Epidermal melanocyte (primary cell): ENCODE measurements around the gene EXT2.

Experiments
- DNase-seq: peaks from one replicate; pipeline ENCODE4 v3.0.0; 2011; ENCODE audit warnings: low spot score; ENCODE audit not compliant: insufficient read length

Gene EXT2

DNA sequence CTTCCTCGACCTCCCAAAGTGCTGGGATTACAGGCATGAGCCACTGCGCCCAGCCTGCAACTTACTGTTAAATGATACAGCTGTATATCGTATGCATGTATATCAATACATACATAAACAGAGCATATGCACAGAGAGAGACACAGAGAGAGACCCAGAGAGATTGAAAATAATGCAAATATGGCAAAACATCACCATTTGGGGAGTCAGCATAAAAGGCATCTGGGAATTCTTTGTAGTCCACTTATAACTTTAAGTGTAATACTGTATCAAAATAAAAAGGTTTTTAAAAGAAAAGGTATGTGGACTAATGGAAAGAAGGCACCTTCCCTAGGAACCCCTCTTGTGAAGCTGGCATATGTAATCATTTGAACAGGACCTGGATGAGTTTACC lies 192.7 kb downstream of the EXT2 start:
- DNase-seq: no peak

DNA sequence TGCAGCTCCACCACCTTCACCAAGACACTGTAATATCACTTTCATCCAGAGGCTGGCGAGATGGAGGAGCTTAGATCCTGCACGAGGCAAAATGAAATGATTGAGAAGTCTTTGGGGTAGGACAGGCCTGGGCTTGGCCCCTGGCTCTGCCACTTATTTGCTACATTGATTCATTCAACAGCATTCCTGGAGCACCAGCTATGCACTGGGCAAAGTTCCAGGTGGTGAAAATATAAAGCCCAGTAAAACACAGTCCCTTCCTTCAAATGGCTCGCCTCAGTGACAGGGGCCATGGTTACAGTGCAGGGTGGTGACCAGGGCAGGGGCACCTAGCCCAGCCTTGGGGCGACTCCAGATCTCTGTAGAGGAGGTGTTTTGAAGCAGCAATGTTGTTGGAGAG lies 194.7 kb downstream of the EXT2 start:
- no peak for DNase-seq
